LNCaP clone FGC (cell line): ENCODE measurements around the gene DDIT3.

ENCODE experiments used
- DNase-seq: peaks from one replicate; pipeline ENCODE4 v3.0.0-alpha.2; 2011; ENCODE audit warnings: low read depth
- H3K4me3 ChIP-seq: 2 replicates; pipeline ENCODE4 v1.5.1; 2011; ENCODE audit warnings: mild to moderate bottlenecking, low read depth, low read length, control low read depth
- CTCF ChIP-seq: IDR thresholded peaks from 2 replicates; pipeline ENCODE4 v1.5.1; 2012; ENCODE audit warnings: mild to moderate bottlenecking; ENCODE audit not compliant: control insufficient read depth, insufficient read depth; ENCODE audit errors: extremely low read depth

Gene DDIT3

GRCh38 chr12:57525615-57526383 is 5.5 kb upstream of the DDIT3 start:
- H3K4me3 ChIP-seq = no peak overlapping the region
- no peak for DNase-seq
- no peak for TF ChIP-seq CTCF

GRCh38 chr12:57524814-57525614 is 4.7 kb upstream of the DDIT3 start:
- no peak for TF ChIP-seq CTCF
- H3K4me3 ChIP-seq = no peak overlapping the region
- DNase-seq = no peak

- no peak for DNase-seq
- H3K4me3 ChIP-seq = peak overlapping the region; percentile 90
- TF ChIP-seq CTCF = no peak
Observed at GRCh38 chr12:57523706-57524614, 3.6 kb upstream of the DDIT3 start.

DNA sequence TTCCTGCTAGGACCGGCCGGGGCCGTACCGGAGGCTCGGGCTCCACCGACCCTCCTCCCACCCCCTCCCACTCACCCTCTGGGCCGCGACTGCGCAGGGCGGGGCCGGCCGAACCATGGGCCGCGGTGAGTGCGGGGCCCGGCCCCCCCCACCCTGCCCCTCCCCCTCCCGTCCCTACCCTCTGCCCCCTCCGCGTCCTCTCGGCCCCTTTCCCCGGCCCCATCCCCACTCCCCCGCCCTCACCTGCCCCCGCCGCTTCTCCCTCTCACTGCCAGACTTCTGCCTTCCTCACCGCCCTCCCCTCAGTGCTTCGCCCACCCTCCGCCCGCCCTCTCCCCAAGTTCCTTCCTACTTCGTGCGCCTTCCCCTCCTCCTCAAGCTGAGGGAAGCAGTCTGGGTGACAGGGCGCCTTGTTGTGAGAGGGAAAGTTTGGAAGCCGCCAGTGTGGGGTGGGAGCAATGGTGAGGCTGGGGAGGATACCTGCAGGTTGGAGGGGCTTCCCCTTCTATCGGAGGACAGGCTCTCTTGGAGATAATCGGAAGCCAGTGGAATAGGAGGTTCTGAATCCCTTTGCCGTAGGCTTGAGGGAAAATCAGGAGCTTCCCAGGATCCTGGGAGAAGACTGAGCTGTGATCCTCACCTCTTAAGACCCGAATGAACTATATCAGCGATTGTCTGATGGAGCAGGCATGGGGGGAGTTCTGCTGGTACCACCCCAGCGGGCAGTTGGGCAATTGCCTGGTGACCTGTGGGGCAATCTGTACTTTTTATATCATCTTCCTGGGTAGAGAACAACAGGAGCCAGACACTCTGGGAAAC is 2.8 kb upstream of the DDIT3 start:
- H3K4me3 ChIP-seq = peak overlapping the region; percentile 90
- DNase-seq = no peak
- no peak for TF ChIP-seq CTCF

DNA sequence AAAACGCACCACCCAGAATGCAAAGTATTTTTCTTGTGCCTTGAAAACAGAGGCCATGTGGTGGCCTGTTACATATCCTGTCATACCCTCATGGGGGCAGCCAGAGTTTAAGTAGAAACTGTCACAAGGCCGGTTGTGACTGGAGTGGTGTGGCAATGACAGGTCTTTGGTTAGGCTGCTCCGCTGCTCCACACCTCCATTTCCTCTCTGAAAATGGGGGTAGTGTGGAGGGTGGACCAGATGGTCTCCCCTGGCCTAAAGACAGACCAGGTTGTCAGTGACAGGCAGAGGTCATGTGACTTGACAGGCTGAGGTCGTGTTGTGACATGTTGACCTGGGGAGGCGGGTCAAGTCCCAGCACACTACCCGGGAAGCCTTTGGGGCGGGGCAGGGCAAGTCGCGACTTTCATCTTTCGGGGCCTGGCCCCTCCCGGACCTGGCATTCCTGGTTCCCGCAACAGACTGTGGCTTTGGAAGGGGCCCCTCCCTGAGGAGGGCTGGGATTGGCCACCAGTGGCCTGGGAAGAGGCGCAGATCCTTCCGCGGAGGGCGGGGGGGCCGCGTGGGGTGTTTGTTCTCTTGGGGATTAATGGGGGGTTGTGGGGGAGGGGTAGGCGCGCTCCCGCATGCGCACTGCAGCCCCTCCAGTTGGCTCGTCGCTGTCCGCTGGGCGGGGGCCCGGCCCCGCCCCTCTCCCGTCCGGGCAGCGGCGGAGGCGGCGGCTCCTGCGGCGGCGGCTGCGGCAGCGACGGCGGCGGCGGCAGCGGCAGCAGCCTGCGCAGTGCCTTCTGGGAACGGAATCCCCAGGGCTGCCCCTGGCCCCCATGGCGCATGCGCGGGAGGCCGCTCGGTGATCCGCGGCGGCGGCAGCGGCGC is 1.9 kb upstream of the DDIT3 start, which contains the start of gene MBD6:
Gene MBD6 (plus strand): TSS at position 814 of the 876 bp plus-strand sequence. CDS start 1,480 bp downstream, outside the sequence.
- DNase-seq = peak; percentile 64
- H3K4me3 ChIP-seq = peak within 1 kb of the TSS; percentile 90
- no peak for TF ChIP-seq CTCF
